ENCODE results near the gene CHCHD6.

CHCHD6 gene

GRCh38 chr3:126745760-126746394 lies 41.8 kb downstream of the CHCHD6 start:
- H2AFZ ChIP-seq (ENCODE audit: low read depth, low read length): no peak overlapping the region
- DNase-seq: no peak
- no peak overlapping the region for H3K4me2 ChIP-seq (ENCODE audit: insufficient read depth, low read length)
- H3K9ac ChIP-seq (ENCODE audit: low read depth, low read length): no peak overlapping the region
- no peaks in the 10 kb centered on the region for H3K4me1 ChIP-seq (ENCODE audit: insufficient read depth, low read length)
- H3K79me2 ChIP-seq (ENCODE audit: insufficient read depth, low read length): peaks cover 9% of the 10 kb centered on the region; the same call in 1 of the 2 replicates
- no peaks in the 10 kb centered on the region for H3K9me3 ChIP-seq (ENCODE audit: insufficient read depth, low read length, severe bottlenecking)
- peaks cover 34% of the 10 kb centered on the region for H4K20me1 ChIP-seq (ENCODE audit: insufficient read depth, low read length)
- no peak overlapping the region for H3K27ac ChIP-seq (ENCODE audit: low read length)
- TF ChIP-seq CTCF (IDR thresholded peaks at IDR 0.05; ENCODE audit: borderline replicate concordance, extremely low read depth, low read length, poor library complexity, severe bottlenecking): no peak
- TF ChIP-seq EZH2 (IDR thresholded peaks at IDR 0.05; ENCODE audit: borderline replicate concordance, low read depth, low read length, severe bottlenecking): no peak
- ATAC-seq (ENCODE audit: insufficient read depth, low read depth): no peak
- no peaks in the 10 kb centered on the region for H3K27me3 ChIP-seq (ENCODE audit: insufficient read depth, low read length, poor library complexity)
- no peak overlapping the region for H3K4me3 ChIP-seq (ENCODE audit: low read depth in 1 of 2, low read length in 2 of 2)
- peaks cover 15% of the 10 kb centered on the region; the same call in 1 of the 2 replicates for H3K36me3 ChIP-seq (ENCODE audit: insufficient read depth, low read length)

- Histone ChIP-seq H3K27ac (ENCODE audit: low read length) (no peak overlapping the region), H3K4me1 (ENCODE audit: insufficient read depth, low read length) (no peaks in the 10 kb centered on the region), H3K9ac (ENCODE audit: low read depth, low read length) (no peak overlapping the region), H3K36me3 (ENCODE audit: insufficient read depth, low read length) (peaks cover 8% of the 10 kb centered on the region; the same call in 1 of the 2 replicates), H3K79me2 (ENCODE audit: insufficient read depth, low read length) (peaks cover 9% of the 10 kb centered on the region; the same call in 1 of the 2 replicates), H4K20me1 (ENCODE audit: insufficient read depth, low read length) (peaks cover 33% of the 10 kb centered on the region), H3K4me3 (ENCODE audit: low read depth in 1 of 2, low read length in 2 of 2) (no peak overlapping the region), H3K27me3 (ENCODE audit: insufficient read depth, low read length, poor library complexity) (no peaks in the 10 kb centered on the region), H3K9me3 (ENCODE audit: insufficient read depth, low read length, severe bottlenecking) (no peaks in the 10 kb centered on the region), H2AFZ (ENCODE audit: low read depth, low read length) (no peak overlapping the region), H3K4me2 (ENCODE audit: insufficient read depth, low read length) (no peak overlapping the region)
- DNase-seq (no peak), ATAC-seq (ENCODE audit: insufficient read depth, low read depth) (no peak)
- TF ChIP-seq EZH2 (IDR thresholded peaks at IDR 0.05; ENCODE audit: borderline replicate concordance, low read depth, low read length, severe bottlenecking) (no peak), CTCF (IDR thresholded peaks at IDR 0.05; ENCODE audit: borderline replicate concordance, extremely low read depth, low read length, poor library complexity, severe bottlenecking) (no peak)
These were observed 42.5 kb downstream of the CHCHD6 start for GRCh38 chr3:126746395-126747177.

- no peak overlapping the region for H3K9ac ChIP-seq (ENCODE audit: low read depth, low read length)
- peaks cover 40% of the 10 kb centered on the region for H4K20me1 ChIP-seq (ENCODE audit: insufficient read depth, low read length)
- H3K79me2 ChIP-seq (ENCODE audit: insufficient read depth, low read length): peaks cover 9% of the 10 kb centered on the region; the same call in 1 of the 2 replicates
These were observed 43.7 kb downstream of the CHCHD6 start for GRCh38 chr3:126747768-126748167.

More at GRCh38 chr3:126747768-126748167, 43.7 kb downstream of the CHCHD6 start:
- Histone ChIP-seq H3K27me3 (ENCODE audit: insufficient read depth, low read length, poor library complexity) (no peaks in the 10 kb centered on the region), H2AFZ (ENCODE audit: low read depth, low read length) (no peak overlapping the region), H3K9me3 (ENCODE audit: insufficient read depth, low read length, severe bottlenecking) (no peaks in the 10 kb centered on the region), H3K27ac (ENCODE audit: low read length) (no peak overlapping the region), H3K4me3 (ENCODE audit: low read depth in 1 of 2, low read length in 2 of 2) (no peak overlapping the region), H3K4me2 (ENCODE audit: insufficient read depth, low read length) (no peak overlapping the region), H3K4me1 (ENCODE audit: insufficient read depth, low read length) (no peaks in the 10 kb centered on the region), H3K36me3 (ENCODE audit: insufficient read depth, low read length) (no peaks in the 10 kb centered on the region)
- no peak for ATAC-seq (ENCODE audit: insufficient read depth, low read depth)
- no peak for DNase-seq
- TF ChIP-seq EZH2 (IDR thresholded peaks at IDR 0.05; ENCODE audit: borderline replicate concordance, low read depth, low read length, severe bottlenecking) (no peak), CTCF (IDR thresholded peaks at IDR 0.05; ENCODE audit: borderline replicate concordance, extremely low read depth, low read length, poor library complexity, severe bottlenecking) (no peak)

All from DND-41 (cell line).